SK-N-SH treated with all-trans-retinoic acid at 6 μM for 48 hours (cell line): ENCODE results near the gene COL9A3.

Experiments
- ATAC-seq: fragments of 200-7000 bp; cut with Tn5 transposase; 3 replicates; pipeline ENCODE4 v1.9.1; 2020; ENCODE audit warnings: mild to moderate bottlenecking, moderate library complexity
- ARNTL ChIP-seq: fragments of 450-650 bp; formaldehyde crosslinking; IDR thresholded peaks from 2 replicates; pipeline ENCODE4 v1.5.0; 2020; ENCODE audit warnings: low read depth, mild to moderate bottlenecking, moderate library complexity, borderline replicate concordance
- GLIS3 ChIP-seq: fragments of 250-450 bp; sonication (Bioruptor Pico); IDR thresholded peaks from 2 replicates; pipeline ENCODE4 v1.5.0; 2020; ENCODE audit warnings: mild to moderate bottlenecking, moderate library complexity
- ISL1 ChIP-seq: fragments of 250-450 bp; sonication (Bioruptor Pico); IDR thresholded peaks from 2 replicates; pipeline ENCODE4 v2.1.2; 2022; ENCODE audit warnings: mild to moderate bottlenecking, moderate library complexity
- OSR1 ChIP-seq: fragments of 250-450 bp; sonication (Bioruptor Pico); IDR thresholded peaks from 2 replicates; pipeline ENCODE4 v1.8.0; 2022; ENCODE audit warnings: moderate library complexity, mild to moderate bottlenecking, inconsistent platforms
- PPARA ChIP-seq: fragments of 250-450 bp; sonication (Bioruptor Pico); IDR thresholded peaks from 2 replicates; pipeline ENCODE4 v1.5.0; 2020; ENCODE audit warnings: mild to moderate bottlenecking, borderline replicate concordance
- ZC3H10 ChIP-seq: fragments of 250-450 bp; sonication (Bioruptor Pico); IDR thresholded peaks from 2 replicates; pipeline ENCODE4 v1.5.1; 2021; ENCODE audit warnings: mild to moderate bottlenecking, moderate library complexity
- ZFP3 ChIP-seq: fragments of 250-450 bp; sonication (Bioruptor Pico); IDR thresholded peaks from 2 replicates; pipeline ENCODE4 v1.5.0; 2020; ENCODE audit warnings: mild to moderate bottlenecking, moderate library complexity
- ZFP30 ChIP-seq: fragments of 450-650 bp; formaldehyde crosslinking; IDR thresholded peaks from 2 replicates; pipeline ENCODE4 v1.5.0; 2022; ENCODE audit warnings: mild to moderate bottlenecking, moderate library complexity
- ZNF70 ChIP-seq: fragments of 450-650 bp; formaldehyde crosslinking; IDR thresholded peaks from 2 replicates; pipeline ENCODE4 v1.5.0; 2020; ENCODE audit warnings: mild to moderate bottlenecking, moderate library complexity
- TF ChIP-seq, protein P1 (sequence below): fragments of 250-450 bp; sonication (Bioruptor Pico); IDR thresholded peaks from 2 replicates; pipeline ENCODE4 v1.5.0; 2020; ENCODE audit warnings: mild to moderate bottlenecking, moderate library complexity
- TF ChIP-seq, protein P2 (sequence below): fragments of 250-450 bp; sonication (Bioruptor Pico); IDR thresholded peaks from 2 replicates; pipeline ENCODE4 v1.8.0; 2020; ENCODE audit warnings: mild to moderate bottlenecking, moderate library complexity, borderline replicate concordance
- TF ChIP-seq, protein P3 (sequence below): fragments of 250-450 bp; sonication (Bioruptor Pico); IDR thresholded peaks from 2 replicates; pipeline ENCODE4 v1.8.0; 2021; ENCODE audit warnings: low read depth, mild to moderate bottlenecking, moderate library complexity, borderline replicate concordance
- TF ChIP-seq, protein P4 (sequence below): fragments of 250-450 bp; sonication (Bioruptor Pico); IDR thresholded peaks from 2 replicates; pipeline ENCODE4 v1.5.1; 2021; ENCODE audit warnings: mild to moderate bottlenecking, moderate library complexity

The COL9A3 gene

DNA sequence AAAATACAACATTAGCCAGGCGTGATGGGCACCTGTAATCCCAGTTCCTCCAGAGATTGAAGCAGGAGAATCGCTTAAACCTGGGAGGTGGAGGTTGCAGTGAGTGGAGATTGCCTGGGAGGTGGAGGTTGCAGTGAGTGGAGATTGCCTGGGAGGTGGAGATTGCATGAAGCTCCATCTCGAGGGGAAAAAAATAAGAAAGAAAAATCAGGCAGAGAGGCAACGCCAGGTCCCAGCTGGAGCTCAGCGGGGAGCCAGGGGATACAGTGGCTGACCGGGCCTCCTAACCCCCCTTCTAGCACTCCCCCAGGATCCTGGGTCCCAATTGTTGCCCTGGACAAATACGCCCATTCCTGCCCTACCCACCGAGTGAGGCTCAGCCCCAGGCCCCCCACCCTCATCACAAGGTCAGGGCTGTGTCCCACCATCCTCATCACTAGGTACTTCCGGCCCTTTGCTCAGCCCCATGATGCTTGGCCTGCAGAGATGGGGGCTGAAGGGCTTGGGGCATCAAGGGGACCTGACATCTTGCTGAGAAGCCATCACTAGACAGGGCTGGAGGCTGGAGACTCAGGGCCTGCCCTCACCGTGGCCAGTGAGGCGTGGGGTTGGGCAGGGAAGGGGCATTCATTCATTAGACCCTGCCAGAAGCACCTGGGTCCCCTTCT, 10.3 kb upstream of the COL9A3 start (continued):
- TF ChIP-seq, protein P1, sequence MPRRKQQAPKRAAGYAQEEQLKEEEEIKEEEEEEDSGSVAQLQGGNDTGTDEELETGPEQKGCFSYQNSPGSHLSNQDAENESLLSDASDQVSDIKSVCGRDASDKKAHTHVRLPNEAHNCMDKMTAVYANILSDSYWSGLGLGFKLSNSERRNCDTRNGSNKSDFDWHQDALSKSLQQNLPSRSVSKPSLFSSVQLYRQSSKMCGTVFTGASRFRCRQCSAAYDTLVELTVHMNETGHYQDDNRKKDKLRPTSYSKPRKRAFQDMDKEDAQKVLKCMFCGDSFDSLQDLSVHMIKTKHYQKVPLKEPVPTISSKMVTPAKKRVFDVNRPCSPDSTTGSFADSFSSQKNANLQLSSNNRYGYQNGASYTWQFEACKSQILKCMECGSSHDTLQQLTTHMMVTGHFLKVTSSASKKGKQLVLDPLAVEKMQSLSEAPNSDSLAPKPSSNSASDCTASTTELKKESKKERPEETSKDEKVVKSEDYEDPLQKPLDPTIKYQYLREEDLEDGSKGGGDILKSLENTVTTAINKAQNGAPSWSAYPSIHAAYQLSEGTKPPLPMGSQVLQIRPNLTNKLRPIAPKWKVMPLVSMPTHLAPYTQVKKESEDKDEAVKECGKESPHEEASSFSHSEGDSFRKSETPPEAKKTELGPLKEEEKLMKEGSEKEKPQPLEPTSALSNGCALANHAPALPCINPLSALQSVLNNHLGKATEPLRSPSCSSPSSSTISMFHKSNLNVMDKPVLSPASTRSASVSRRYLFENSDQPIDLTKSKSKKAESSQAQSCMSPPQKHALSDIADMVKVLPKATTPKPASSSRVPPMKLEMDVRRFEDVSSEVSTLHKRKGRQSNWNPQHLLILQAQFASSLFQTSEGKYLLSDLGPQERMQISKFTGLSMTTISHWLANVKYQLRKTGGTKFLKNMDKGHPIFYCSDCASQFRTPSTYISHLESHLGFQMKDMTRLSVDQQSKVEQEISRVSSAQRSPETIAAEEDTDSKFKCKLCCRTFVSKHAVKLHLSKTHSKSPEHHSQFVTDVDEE: no peak
- TF ChIP-seq, protein P2, sequence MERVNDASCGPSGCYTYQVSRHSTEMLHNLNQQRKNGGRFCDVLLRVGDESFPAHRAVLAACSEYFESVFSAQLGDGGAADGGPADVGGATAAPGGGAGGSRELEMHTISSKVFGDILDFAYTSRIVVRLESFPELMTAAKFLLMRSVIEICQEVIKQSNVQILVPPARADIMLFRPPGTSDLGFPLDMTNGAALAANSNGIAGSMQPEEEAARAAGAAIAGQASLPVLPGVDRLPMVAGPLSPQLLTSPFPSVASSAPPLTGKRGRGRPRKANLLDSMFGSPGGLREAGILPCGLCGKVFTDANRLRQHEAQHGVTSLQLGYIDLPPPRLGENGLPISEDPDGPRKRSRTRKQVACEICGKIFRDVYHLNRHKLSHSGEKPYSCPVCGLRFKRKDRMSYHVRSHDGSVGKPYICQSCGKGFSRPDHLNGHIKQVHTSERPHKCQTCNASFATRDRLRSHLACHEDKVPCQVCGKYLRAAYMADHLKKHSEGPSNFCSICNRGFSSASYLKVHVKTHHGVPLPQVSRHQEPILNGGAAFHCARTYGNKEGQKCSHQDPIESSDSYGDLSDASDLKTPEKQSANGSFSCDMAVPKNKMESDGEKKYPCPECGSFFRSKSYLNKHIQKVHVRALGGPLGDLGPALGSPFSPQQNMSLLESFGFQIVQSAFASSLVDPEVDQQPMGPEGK (CRISPR knock-in tag): no peak
- TF ChIP-seq ARNTL (CRISPR knock-in tag): no peak
- TF ChIP-seq, protein P3, sequence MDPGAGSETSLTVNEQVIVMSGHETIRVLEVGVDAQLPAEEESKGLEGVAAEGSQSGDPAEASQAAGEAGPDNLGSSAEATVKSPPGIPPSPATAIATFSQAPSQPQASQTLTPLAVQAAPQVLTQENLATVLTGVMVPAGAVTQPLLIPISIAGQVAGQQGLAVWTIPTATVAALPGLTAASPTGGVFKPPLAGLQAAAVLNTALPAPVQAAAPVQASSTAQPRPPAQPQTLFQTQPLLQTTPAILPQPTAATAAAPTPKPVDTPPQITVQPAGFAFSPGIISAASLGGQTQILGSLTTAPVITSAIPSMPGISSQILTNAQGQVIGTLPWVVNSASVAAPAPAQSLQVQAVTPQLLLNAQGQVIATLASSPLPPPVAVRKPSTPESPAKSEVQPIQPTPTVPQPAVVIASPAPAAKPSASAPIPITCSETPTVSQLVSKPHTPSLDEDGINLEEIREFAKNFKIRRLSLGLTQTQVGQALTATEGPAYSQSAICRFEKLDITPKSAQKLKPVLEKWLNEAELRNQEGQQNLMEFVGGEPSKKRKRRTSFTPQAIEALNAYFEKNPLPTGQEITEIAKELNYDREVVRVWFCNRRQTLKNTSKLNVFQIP (CRISPR knock-in tag): no peak

DNA sequence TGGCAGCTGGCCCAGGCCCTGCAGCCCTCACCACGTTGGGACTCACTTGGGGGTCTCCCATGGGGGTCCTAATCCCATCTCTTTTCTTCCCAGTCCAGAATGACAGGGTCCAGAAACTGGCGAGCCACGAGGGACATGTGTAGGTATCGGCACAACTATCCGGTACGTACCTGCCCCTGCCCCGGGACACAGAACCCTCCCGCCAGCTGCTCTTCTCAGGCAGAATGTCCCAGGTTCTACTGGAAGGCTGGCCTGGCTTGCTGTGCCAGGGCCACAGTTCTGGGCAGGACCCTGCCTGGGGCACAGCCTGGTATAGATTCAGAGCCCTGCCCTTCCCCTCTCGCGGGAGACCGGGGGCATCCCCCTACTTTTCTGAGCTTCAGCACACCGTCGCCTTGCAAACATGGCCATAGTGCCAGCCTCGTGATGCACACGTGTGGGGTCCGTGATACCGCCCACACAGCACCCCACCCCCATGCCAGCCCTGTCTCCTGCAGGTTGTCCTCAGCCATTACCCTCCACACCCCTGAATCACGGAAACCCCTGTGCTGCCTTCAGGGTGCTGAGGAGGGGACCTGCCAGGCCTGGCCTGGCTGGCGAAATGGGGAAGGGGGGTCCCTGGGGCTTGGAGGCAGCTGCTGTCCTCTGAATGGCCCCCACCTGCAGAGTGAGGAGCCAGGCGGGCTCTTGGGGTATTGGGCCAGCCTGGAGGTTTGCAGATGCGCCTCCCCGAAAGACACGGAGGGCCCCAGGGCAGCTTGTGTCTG, 9.2 kb upstream of the COL9A3 start:
- TF ChIP-seq ZFP3 (CRISPR knock-in tag) (no peak), ZFP30 (CRISPR knock-in tag) (no peak), GLIS3 (no peak), OSR1 (no peak), ZC3H10 (no peak), ISL1 (CRISPR knock-in tag) (no peak), PPARA (CRISPR knock-in tag) (no peak), ZNF70 (CRISPR knock-in tag) (no peak)
- TF ChIP-seq, protein P2 (CRISPR knock-in tag): no peak
- TF ChIP-seq, protein P1: no peak
- TF ChIP-seq, protein P4, sequence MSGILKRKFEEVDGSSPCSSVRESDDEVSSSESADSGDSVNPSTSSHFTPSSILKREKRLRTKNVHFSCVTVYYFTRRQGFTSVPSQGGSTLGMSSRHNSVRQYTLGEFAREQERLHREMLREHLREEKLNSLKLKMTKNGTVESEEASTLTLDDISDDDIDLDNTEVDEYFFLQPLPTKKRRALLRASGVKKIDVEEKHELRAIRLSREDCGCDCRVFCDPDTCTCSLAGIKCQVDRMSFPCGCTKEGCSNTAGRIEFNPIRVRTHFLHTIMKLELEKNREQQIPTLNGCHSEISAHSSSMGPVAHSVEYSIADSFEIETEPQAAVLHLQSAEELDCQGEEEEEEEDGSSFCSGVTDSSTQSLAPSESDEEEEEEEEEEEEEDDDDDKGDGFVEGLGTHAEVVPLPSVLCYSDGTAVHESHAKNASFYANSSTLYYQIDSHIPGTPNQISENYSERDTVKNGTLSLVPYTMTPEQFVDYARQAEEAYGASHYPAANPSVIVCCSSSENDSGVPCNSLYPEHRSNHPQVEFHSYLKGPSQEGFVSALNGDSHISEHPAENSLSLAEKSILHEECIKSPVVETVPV (CRISPR knock-in tag): no peak
- TF ChIP-seq, all 23 proteins: peak for 0
- no peak for ATAC-seq
